CD4-positive, alpha-beta T cell (primary cell): ENCODE results near the gene SCAPER. TPM values are rescaled to one million over a fixed set of nuclear protein-coding genes. Genes with fewer than 3 reads are reported as not detected.
A peak's percentile ranks its signal among the peaks of the same experiment; 100 is the strongest.

Source experiments
- ATAC-seq: fragments of 200-7000 bp; cut with Tn5 transposase; one replicate; pipeline ENCODE4 v1.10.0; 2022; ENCODE audit warnings: mild to moderate bottlenecking; ENCODE audit not compliant: poor library complexity
- CTCF ChIA-PET: fragments of 350-600 bp; sonication (Branson Sonifier 250); formaldehyde crosslinking; loops from one replicate; lab custom pipeline; 2021; ENCODE audit warnings: antibody characterized with exemption, inconsistent platforms; lab: Charles Lee
- POLR2A ChIA-PET: fragments of 350-600 bp; sonication (Branson Sonifier 250); formaldehyde crosslinking; loops from one replicate; lab custom pipeline; 2021; ENCODE audit warnings: antibody characterized with exemption, inconsistent platforms; lab: Charles Lee
- DNase-seq, 14 experiments: peaks; one replicate each; pipeline ENCODE4 v3.0.0-alpha.2; 2013 to 2020; ENCODE audit warnings: mixed read lengths in 2 of 14
- H3K27ac ChIP-seq, 2 donors: one replicate each; pipeline versions ENCODE4 v1.5.1 to v1.7.0; 2013; ENCODE audit warnings: low read length in 2 of 2, low read depth in 1 of 2, mild to moderate bottlenecking in 1 of 2
- H3K27me3 ChIP-seq, 2 experiments: 1 replicate in 1 of 2; 2 replicates in 1 of 2; pipeline versions ENCODE4 v1.6.1 to v1.7.0; 2013; ENCODE audit warnings: low read length in 2 of 2, control low read depth in 1 of 2, mild to moderate bottlenecking in 1 of 2, moderate library complexity in 1 of 2; ENCODE audit not compliant: insufficient read depth in 2 of 2, control insufficient read depth in 1 of 2
- H3K36me3 ChIP-seq: one replicate; pipeline ENCODE4 v1.6.1; 2013; ENCODE audit warnings: low read length, control low read depth; ENCODE audit not compliant: insufficient read depth
- H3K4me1 ChIP-seq: one replicate; pipeline ENCODE4 v1.6.1; 2013; ENCODE audit warnings: low read length, control low read depth; ENCODE audit not compliant: insufficient read depth
- H3K4me3 ChIP-seq: one replicate; pipeline ENCODE4 v1.5.1; 2013; ENCODE audit warnings: mild to moderate bottlenecking, low read length, moderate library complexity
- H3K9me3 ChIP-seq, 2 experiments: 1 replicate in 1 of 2; 2 replicates in 1 of 2; pipeline versions ENCODE4 v1.6.1 to v1.7.0; 2013; ENCODE audit warnings: low read length in 2 of 2, mild to moderate bottlenecking in 2 of 2, control low read depth in 1 of 2, moderate library complexity in 1 of 2; ENCODE audit not compliant: control insufficient read depth in 1 of 2, insufficient read depth in 1 of 2
- H3K27ac Mint-ChIP-seq: one replicate; pipeline ENCODE4 v1.8.0; 2020; ENCODE audit warnings: mixed read lengths
- H3K27me3 Mint-ChIP-seq: one replicate; pipeline ENCODE4 v1.8.0; 2021; ENCODE audit warnings: mixed read lengths
- H3K36me3 Mint-ChIP-seq: one replicate; pipeline ENCODE4 v1.8.0; 2021; ENCODE audit warnings: low read depth, mixed read lengths
- H3K4me1 Mint-ChIP-seq: one replicate; pipeline ENCODE4 v1.8.0; 2021; ENCODE audit warnings: low read depth, mixed read lengths
- H3K4me3 Mint-ChIP-seq: one replicate; pipeline ENCODE4 v1.8.0; 2020; ENCODE audit warnings: mild to moderate bottlenecking, mixed read lengths
- H3K9me3 Mint-ChIP-seq: one replicate; pipeline ENCODE4 v1.8.0; 2020; ENCODE audit warnings: mixed read lengths
- CTCF ChIP-seq: fragments of 200-600 bp; IDR thresholded peaks from one replicate; pipeline ENCODE4 v1.8.0; 2022; ENCODE audit warnings: antibody characterized with exemption, mild to moderate bottlenecking
- intact Hi-C, 2 experiments: fragments of 100-400 bp; cut with DNase I in 1 of 2; cut with micrococcal nuclease in 1 of 2; formaldehyde crosslinking; loops; one replicate each; pipeline versions ENCODE4 v1.15.1 to v1.9.0; 2023 to 2025; cut with DNase I, micrococcal nuclease
- total RNA-seq, 174 experiments: library from RNA in 2 of 174; stranded (reverse) in 2 of 174; gene quantifications; one replicate each; pipeline ENCODE4 v1.2.3 and lab custom pipeline; 2021 to 2026

SCAPER gene
- total RNA-seq, 2 experiments from 2014 or later = 40.3 to 41.2 TPM

DNA sequence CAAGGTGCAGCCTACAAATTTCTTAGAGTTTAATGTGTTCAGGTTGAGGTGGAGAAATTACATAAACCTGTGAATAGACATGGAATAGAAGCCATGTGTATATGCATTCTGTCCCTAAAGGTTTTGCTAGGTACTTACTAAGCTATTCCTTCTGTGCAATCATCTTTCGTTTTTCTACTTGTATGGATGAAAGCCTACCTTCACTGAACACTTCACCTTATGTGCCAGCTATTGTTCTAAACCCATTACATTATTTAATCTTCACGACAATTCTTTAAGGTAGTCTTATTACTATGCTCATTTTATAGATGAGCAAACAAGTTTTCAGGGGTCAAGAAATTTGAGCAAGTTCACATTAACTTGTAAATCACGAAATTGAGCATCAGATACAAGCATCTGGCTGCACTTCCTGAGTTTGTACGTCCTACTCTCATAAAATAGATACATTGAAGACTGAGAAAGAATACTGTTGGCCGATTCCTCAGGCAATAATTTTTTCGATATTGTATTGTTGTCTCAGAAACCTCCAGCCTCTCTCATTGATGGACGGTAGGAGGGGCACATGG is 25.8 kb upstream of the SCAPER start:
- peaks cover 41% of the 10 kb centered on the region for H3K4me1 Mint-ChIP-seq
- Histone ChIP-seq H3K27me3 (no peaks in the 10 kb centered on the region), H3K4me1 (peaks cover 6% of the 10 kb centered on the region), H3K4me3 (peak overlapping the region; percentile 59), H3K36me3 (peaks cover 10% of the 10 kb centered on the region), H3K27ac (peak overlapping the region in 1 of 2 donors; percentile 53), H3K9me3 (no peaks in the 10 kb centered on the region)
- ChIA-PET POLR2A (interaction anchor here (1.0 to 3.2 kb wide), 9 partner anchors 12 to 83 kb away, joined by 3 to 51 read pairs (median 4); partner anchors contain the start of genes PSTPIP1 and SCAPER), CTCF (no interaction called here)
- peak overlapping the region; percentile 98 for H3K4me3 Mint-ChIP-seq
- H3K27ac Mint-ChIP-seq = peak overlapping the region; percentile 91
- peaks cover 34% of the 10 kb centered on the region for H3K36me3 Mint-ChIP-seq
- intact Hi-C loops = loop anchor here (1.0 to 10.0 kb wide), 6 partner anchors 26 to 1506 kb away; partner anchors contain the start of genes PSTPIP1 (in 2 of the 2), SCAPER (in 2 of the 2), HMG20A (in 1 of the 2) and IREB2 (in 1 of the 2)
- ATAC-seq = no peak
- DNase-seq = peak in 1 of 14 experiments; percentile 8
- TF ChIP-seq CTCF = no peak
- H3K9me3 Mint-ChIP-seq = no peaks in the 10 kb centered on the region
- peaks cover 7% of the 10 kb centered on the region for H3K27me3 Mint-ChIP-seq

DNA sequence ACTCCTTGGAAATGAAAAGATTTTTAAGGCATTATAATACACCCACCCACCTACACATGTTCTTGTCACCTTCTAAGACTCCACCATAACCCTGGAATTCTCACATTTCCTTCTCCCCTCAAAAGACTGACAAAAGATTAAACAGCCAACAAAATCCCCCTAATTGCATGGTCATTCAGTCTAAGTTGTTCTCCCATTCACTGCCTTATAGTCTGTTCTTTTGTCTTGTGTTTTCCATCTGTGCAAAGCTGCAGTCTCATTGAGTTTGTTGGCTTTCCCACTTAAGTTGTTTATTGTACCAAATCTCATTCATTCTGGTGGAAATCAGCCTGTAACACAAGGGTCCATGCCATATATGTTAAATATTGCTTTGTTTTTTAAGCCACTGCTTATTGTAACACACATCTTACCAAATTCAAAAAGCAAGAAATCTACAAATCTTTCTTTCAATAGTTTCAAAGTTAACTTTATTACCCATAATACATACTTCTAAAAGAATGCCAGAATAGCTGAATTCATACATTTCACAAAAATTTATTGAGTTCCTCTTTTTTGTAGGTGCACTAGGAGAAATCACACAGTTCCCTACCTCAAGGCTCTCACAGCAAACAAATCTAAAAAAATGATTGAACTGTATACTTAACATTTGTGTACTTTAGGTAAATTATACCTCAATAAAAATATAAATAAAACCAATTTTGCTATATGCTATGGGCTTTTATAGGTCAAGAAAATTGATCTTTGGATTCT is 24.0 kb upstream of the SCAPER start:
- POLR2A ChIA-PET = interaction anchor here (0.7 to 3.2 kb wide), 2 partner anchors 24 to 66 kb away, joined by 3 to 51 read pairs; partner anchors contain the start of genes PSTPIP1 and SCAPER
- CTCF ChIA-PET = interaction anchor here (1.1 kb wide), 1 partner anchor 44 kb away, joined by 4 read pairs; no protein-coding TSS in a partner anchor
- no peak for TF ChIP-seq CTCF
- H3K36me3 ChIP-seq = peaks cover 3% of the 10 kb centered on the region
- no peak overlapping the region for H3K27ac ChIP-seq
- ATAC-seq = no peak
- H3K4me1 ChIP-seq = peaks cover 6% of the 10 kb centered on the region
- no peak overlapping the region for H3K27ac Mint-ChIP-seq
- no peak for DNase-seq
- no peaks in the 10 kb centered on the region for H3K9me3 Mint-ChIP-seq
- intact Hi-C loops = no loop called here
- peaks cover 21% of the 10 kb centered on the region for H3K36me3 Mint-ChIP-seq
- H3K4me1 Mint-ChIP-seq = peaks cover 29% of the 10 kb centered on the region
- no peak overlapping the region for H3K4me3 ChIP-seq
- H3K27me3 ChIP-seq = no peaks in the 10 kb centered on the region
- H3K4me3 Mint-ChIP-seq = no peak overlapping the region
- H3K9me3 ChIP-seq = no peaks in the 10 kb centered on the region
- H3K27me3 Mint-ChIP-seq = peaks cover 13% of the 10 kb centered on the region

GRCh38 chr15:76928201-76928600 is 23.1 kb upstream of the SCAPER start:
- no peak overlapping the region for H3K27ac Mint-ChIP-seq
- H3K36me3 ChIP-seq = no peaks in the 10 kb centered on the region
- intact Hi-C loops = no loop called here
- no peak for DNase-seq
- H3K4me1 Mint-ChIP-seq = peaks cover 22% of the 10 kb centered on the region
- H3K27me3 ChIP-seq = no peaks in the 10 kb centered on the region
- no peaks in the 10 kb centered on the region for H3K9me3 ChIP-seq
- H3K27me3 Mint-ChIP-seq = peaks cover 13% of the 10 kb centered on the region
- no peak for ATAC-seq
- POLR2A ChIA-PET = interaction anchor here (0.7 kb wide), 1 partner anchor 23 kb away, joined by 4 read pairs; the partner anchor contains the start of gene SCAPER
- CTCF ChIA-PET = interaction anchor here (1.1 kb wide), 1 partner anchor 45 kb away, joined by 4 read pairs; no protein-coding TSS in a partner anchor
- H3K4me3 Mint-ChIP-seq = peak overlapping the region; percentile 37
- H3K9me3 Mint-ChIP-seq = no peaks in the 10 kb centered on the region
- TF ChIP-seq CTCF = no peak
- no peak overlapping the region for H3K27ac ChIP-seq
- peaks cover 6% of the 10 kb centered on the region for H3K4me1 ChIP-seq
- H3K36me3 Mint-ChIP-seq = peaks cover 14% of the 10 kb centered on the region
- H3K4me3 ChIP-seq = no peak overlapping the region
